ENCODE results near the gene KRTAP1-4.
"Not testable (repeated sequence)": the region's sequence is repeated elsewhere in the genome, so short reads cannot be mapped to it uniquely, and the experiment has no call there.

Gene KRTAP1-4, protein sequence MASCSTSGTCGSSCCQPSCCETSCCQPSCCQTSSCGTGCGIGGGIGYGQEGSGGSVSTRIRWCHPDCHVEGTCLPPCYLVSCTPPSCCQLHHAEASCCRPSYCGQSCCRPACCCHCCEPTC

GRCh38 chr17:41029633-41030245 lies at the start of gene KRTAP1-4:
TSS of gene KRTAP1-4 (minus strand) at chr17:41030195. CDS start at chr17:41030078, 117 bp downstream.
- no peak for DNase-seq (ENCODE audit: low read depth)

GRCh38 chr17:41076788-41077187 lies 46.8 kb upstream of the KRTAP1-4 start:
- no peak for DNase-seq (ENCODE audit: low read depth)

- DNase-seq (ENCODE audit: low read depth) = no peak
Measured at GRCh38 chr17:41073676-41074075, 43.7 kb upstream of the KRTAP1-4 start.

- DNase-seq (ENCODE audit: low read depth) = no peak
Measured at GRCh38 chr17:41071606-41072360, 41.8 kb upstream of the KRTAP1-4 start.

DNA sequence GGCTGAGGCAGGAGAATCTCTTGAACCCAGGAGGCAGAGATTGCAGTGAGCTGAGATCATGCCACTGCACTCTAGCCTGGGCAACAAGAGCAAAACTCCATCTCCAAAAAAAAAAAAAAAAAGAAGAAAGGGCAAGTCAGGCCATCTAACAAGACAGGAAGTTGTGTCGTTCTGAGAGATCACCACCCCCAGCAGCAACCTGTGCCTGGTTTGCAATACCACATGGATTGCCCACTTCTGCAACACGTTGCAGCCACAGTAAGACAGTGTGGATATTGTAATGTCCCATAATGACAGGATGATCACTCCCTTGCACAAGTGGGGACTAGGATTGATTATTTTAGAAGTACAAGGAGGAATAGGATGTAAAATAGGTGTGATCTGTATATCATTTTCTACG lies 39.0 kb upstream of the KRTAP1-4 start:
- no peak for DNase-seq (ENCODE audit: low read depth)

- no peak for DNase-seq (ENCODE audit: low read depth)
Measured at GRCh38 chr17:41067281-41067680, 37.3 kb upstream of the KRTAP1-4 start.

DNA sequence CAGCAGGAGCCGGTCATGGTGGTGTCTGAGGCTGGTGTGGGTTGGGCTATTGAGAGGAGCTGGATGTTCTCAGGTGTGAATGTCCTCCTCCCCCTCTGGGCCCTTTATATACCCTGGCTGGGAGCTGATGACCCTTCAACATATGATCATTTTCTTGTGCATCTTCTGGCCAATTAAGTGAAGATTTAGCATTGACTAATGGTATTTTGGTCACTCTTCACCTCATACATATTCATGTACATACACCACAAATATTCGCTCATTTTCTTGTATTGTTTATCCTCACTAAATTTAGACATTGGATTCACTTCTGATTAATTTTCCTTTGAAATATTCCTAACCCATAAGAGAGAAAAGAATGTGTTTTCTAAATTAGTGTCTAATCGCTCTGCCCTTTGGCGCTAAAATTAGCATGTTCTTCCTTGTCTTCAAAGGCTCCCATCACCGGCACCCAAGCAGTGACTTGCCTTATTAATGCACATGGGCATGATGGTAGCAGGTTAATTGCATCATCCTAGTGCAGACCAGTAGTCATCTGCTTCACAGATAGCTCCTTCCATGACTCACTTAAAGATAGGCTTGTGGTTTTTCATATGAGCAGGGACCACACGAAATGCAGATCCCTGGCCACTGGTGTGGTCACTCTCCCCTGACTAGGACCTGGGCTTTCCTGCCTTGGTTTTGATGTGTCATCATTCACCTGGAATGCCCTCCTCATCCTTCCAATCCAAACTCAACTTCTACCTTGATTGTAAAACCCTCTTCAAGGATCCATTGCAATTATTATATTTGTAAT lies 36.0 kb upstream of the KRTAP1-4 start, which contains the start of gene KRTAP2-4:
KRTAP2-4 (minus strand) TSS at position 51 of the 796 bp plus-strand sequence; CDS start at position 17, 34 bp downstream.
- DNase-seq (ENCODE audit: low read depth) = no peak

DNA sequence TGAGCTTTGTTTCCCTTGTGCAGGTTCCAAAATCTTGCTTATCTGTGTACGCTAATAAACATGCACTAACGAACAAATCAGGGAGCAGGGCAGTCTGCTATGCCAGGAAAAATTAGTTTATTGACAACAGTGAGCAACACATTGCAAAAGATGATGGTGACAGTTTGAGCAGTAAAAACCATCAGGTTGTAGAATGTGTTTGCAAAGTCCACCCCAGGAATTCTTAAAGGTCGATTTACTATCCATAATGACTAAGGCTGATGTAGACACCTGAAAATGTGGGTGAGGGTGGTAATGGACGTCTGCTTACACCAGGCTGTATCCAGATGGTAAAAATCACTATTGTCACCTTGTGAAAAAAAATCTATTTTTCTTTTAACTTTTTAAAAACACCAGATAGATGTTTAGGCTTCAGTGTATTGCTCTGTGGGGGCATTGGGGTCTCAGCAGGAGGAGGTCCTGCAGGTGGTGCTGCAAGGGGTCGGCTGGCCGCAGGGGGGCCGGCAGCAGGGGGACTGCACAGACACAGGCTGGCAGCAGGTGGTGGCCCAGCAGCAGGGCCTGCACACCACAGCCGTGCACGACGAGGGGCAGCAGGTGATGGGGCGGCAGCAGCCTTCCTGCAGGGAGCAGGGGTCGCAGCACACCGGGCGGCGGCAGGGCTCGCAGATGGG lies 35.2 kb upstream of the KRTAP1-4 start:
- DNase-seq (ENCODE audit: low read depth) = not testable (repeated sequence)

GRCh38 chr17:41064301-41064700 lies 34.3 kb upstream of the KRTAP1-4 start:
- no peak for DNase-seq (ENCODE audit: low read depth)

- no peak for DNase-seq (ENCODE audit: low read depth)
Measured at GRCh38 chr17:41063449-41063848, 33.5 kb upstream of the KRTAP1-4 start.

GRCh38 chr17:41061964-41062363 lies 32.0 kb upstream of the KRTAP1-4 start:
- DNase-seq (ENCODE audit: low read depth) = no peak

- no peak for DNase-seq (ENCODE audit: low read depth)
Measured at GRCh38 chr17:41060052-41060604, 30.1 kb upstream of the KRTAP1-4 start, which contains the start of gene KRTAP2-3. TSS of gene KRTAP2-3 (minus strand) at chr17:41060114. CDS start at chr17:41060050, 64 bp downstream.

GRCh38 chr17:41059276-41060051 lies 29.5 kb upstream of the KRTAP1-4 start:
- not testable (repeated sequence) for DNase-seq (ENCODE audit: low read depth)

- DNase-seq (ENCODE audit: low read depth) = no peak
Measured at GRCh38 chr17:41058741-41059140, 28.7 kb upstream of the KRTAP1-4 start.

DNA sequence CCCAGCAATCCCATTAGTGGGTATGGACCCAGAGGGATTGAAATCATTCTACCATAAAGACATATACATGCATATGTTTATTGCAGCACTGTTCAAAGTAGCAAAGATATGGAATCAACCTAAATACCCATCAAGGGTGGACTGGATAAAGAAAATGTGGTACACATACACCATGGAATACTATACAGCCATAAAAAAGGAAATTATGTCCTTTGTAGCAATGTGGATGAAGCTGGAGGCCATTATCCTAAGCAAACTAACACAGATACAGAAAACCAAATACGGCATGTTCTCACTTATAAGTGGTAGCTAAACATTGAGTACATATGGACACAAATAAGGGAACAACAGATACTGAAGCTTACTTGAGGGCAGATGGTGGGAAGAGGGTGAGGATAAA lies 27.6 kb upstream of the KRTAP1-4 start:
- no peak for DNase-seq (ENCODE audit: low read depth)

- not testable (repeated sequence) for DNase-seq (ENCODE audit: low read depth)
Measured at GRCh38 chr17:41055130-41055529, 25.1 kb upstream of the KRTAP1-4 start, which contains the start of gene KRTAP2-2. TSS of gene KRTAP2-2 (minus strand) at chr17:41055230. CDS start at chr17:41055211, 19 bp downstream.

- not testable (repeated sequence) for DNase-seq (ENCODE audit: low read depth)
Measured at GRCh38 chr17:41054556-41054955, 24.6 kb upstream of the KRTAP1-4 start.

- no peak for DNase-seq (ENCODE audit: low read depth)
Measured at GRCh38 chr17:41054025-41054424, 24.0 kb upstream of the KRTAP1-4 start.

- DNase-seq (ENCODE audit: low read depth) = no peak
Measured at GRCh38 chr17:41052566-41052965, 22.6 kb upstream of the KRTAP1-4 start.

- DNase-seq (ENCODE audit: low read depth) = no peak
Measured at GRCh38 chr17:41049110-41049509, 19.1 kb upstream of the KRTAP1-4 start.

All from activated T-helper 9 cell treated with anti-CD3 and anti-CD28 coated beads, Interleukin-2, amount 50 U/mL, for 16 hours (primary cell).